Measurements from ENCODE around the gene TMEM109.
"Not testable (repeated sequence)": the region's sequence is repeated elsewhere in the genome, so short reads cannot be mapped to it uniquely, and the experiment has no call there.

Gene TMEM109

GRCh38 chr11:60879104-60879503 is 34.9 kb upstream of the TMEM109 start:
- DNase-seq: no peak

- no peak for DNase-seq
These were observed 33.9 kb upstream of the TMEM109 start for GRCh38 chr11:60879971-60880588.

- peak; percentile 26 for DNase-seq
These were observed 33.2 kb upstream of the TMEM109 start for GRCh38 chr11:60880643-60881282.

GRCh38 chr11:60887556-60887955 is 26.4 kb upstream of the TMEM109 start:
- peak; percentile 39 for DNase-seq

- no peak for DNase-seq
These were observed 24.1 kb upstream of the TMEM109 start for GRCh38 chr11:60889869-60890311.

GRCh38 chr11:60890696-60891095 is 23.3 kb upstream of the TMEM109 start:
- DNase-seq: no peak

GRCh38 chr11:60891103-60891741 is 22.7 kb upstream of the TMEM109 start:
- DNase-seq: no peak

- DNase-seq: no peak
These were observed 18.3 kb upstream of the TMEM109 start for GRCh38 chr11:60895687-60896086.

GRCh38 chr11:60897496-60897895 is 16.5 kb upstream of the TMEM109 start:
- no peak for DNase-seq

- DNase-seq: no peak
These were observed 14.7 kb upstream of the TMEM109 start for GRCh38 chr11:60899046-60899936.

GRCh38 chr11:60899977-60900376 is 14.0 kb upstream of the TMEM109 start:
- DNase-seq: no peak

- DNase-seq: no peak
These were observed 13.1 kb upstream of the TMEM109 start for GRCh38 chr11:60900673-60901404.

GRCh38 chr11:60902625-60903024 is 11.3 kb upstream of the TMEM109 start:
- no peak for DNase-seq

GRCh38 chr11:60905047-60905446 is 8.9 kb upstream of the TMEM109 start:
- no peak for DNase-seq

GRCh38 chr11:60905551-60906113 is 8.3 kb upstream of the TMEM109 start:
- DNase-seq: no peak

GRCh38 chr11:60906132-60906972 is 7.6 kb upstream of the TMEM109 start, which contains the start of gene PRPF19:
Gene PRPF19 (minus strand): TSS chr11:60906585. CDS start chr11:60906382, 203 bp downstream.
- DNase-seq: peak; percentile 74

GRCh38 chr11:60908803-60909202 is 5.2 kb upstream of the TMEM109 start:
- DNase-seq: no peak

GRCh38 chr11:60909680-60910280 is 4.2 kb upstream of the TMEM109 start:
- DNase-seq: not testable (repeated sequence)

GRCh38 chr11:60910281-60910687 is 3.7 kb upstream of the TMEM109 start:
- no peak for DNase-seq

GRCh38 chr11:60910711-60911380 is 3.1 kb upstream of the TMEM109 start:
- DNase-seq: no peak

Data from SHP77 treated with DMSO at 0.1 percent for 48 hours (cell line).